HG03565 (cell line): ENCODE measurements around the gene HNRNPLL.
A peak's percentile ranks its signal among the peaks of the same experiment; 100 is the strongest.
"Not testable (repeated sequence)": the region's sequence is repeated elsewhere in the genome, so short reads cannot be mapped to it uniquely, and the experiment has no call there.

Experiments
- ATAC-seq: cut with Tn5 transposase; IDR thresholded peaks from one replicate; pipeline ENCODE4 v1.9.1; 2021; ENCODE audit warnings: mild to moderate bottlenecking, moderate library complexity; ENCODE audit not compliant: unreplicated experiment

The HNRNPLL gene

DNA sequence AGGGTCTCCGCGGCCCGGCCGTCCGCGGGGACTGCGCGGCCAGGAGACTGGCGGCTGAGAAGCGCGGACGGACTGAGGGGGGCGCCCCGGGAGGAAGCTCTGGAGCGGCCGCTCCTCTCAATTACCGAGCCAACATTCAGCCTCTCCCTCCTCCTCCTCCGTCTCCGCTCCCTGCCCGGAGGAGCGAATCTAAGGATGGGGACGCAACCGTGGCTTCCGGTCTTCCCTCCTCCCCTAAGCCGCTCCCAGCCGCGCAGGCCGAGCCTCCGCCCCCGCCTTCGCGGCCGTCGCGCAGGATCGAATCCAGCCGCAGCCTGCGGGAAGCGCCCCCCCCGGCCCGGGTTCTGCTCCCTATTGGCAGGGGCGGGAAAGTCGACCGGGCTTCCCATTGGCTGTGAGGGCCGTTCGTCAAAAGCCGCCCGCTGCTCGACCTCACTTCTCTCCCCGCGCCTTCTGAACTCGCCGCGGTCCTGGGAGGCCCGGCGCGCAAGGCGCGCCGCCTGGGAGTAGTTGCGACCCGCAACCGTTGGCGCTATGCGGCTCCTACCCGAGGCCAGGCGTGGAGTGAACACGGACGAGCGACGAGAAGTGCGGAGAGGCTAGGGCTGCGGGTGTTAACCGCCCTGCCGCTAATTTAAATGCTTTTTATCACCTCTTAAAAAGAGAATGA lies at the start of gene HNRNPLL:
HNRNPLL (minus strand) TSS at position 197 of the 670 bp plus-strand sequence. CDS start 302 bp downstream, outside the sequence.
- peak; percentile 32 for ATAC-seq

DNA sequence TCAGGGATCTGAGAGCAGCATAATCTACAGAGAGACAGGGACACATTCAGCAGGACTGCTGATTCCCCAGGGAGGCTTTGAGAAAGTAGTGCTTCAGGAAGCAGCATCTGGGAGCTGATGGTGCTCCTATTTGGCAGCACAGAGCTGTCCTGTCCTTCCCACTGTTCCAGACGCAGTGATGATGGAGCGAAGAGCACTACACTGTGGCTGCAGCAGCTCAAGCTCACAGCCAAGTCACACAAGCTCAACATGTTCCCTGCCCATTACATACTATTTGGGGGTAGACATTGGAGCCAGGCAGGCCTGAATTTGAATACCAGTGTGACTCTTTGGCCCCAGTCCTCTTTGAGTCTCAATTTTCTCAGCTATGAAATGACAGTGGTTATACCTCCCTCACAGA lies 48.0 kb upstream of the HNRNPLL start:
- ATAC-seq = no peak

DNA sequence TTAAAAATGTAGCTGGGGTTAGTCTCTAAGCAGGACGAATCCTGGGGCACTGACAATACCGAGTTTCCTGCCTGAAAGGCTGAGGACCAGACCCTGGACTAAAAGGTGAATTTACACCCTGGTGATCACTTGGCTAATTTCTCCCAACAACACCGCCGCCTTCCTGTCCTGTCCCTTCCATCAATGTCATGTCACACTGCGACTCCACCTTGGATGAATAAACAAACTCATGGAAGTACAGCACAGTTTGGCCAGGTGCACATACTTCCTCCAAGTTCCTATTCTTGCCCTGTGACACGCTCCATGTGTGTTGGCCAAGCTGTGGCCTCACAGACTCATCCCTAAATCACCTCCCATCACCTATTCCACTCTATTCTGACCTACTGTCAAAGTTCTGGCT lies 47.3 kb upstream of the HNRNPLL start:
- no peak for ATAC-seq

DNA sequence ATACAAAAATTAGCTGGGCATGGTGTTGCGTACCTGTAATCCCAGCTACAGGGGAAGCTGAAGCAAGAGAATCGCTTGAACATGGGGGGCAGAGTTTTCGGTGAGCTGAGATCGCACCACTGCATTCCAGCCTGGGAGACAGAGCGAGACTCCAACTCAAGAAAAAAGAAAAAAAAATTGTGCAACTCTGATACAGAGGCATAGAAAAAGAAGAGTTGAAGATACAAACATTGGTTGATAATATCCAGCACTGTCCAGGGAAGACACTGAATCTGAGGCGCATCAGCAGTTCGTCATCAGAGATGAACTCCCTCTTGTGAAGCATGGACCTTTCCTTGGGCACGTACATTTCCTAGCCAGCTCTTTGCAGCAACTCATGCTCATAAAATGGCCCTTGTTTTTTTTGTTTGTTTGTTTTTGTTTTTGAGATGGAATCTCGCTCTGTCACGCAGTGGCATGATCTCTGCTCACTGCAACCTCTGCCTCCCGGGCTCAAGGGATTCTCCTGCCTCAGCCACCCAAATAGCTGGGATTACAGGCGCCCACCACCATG lies 46.5 kb upstream of the HNRNPLL start:
- no peak for ATAC-seq

DNA sequence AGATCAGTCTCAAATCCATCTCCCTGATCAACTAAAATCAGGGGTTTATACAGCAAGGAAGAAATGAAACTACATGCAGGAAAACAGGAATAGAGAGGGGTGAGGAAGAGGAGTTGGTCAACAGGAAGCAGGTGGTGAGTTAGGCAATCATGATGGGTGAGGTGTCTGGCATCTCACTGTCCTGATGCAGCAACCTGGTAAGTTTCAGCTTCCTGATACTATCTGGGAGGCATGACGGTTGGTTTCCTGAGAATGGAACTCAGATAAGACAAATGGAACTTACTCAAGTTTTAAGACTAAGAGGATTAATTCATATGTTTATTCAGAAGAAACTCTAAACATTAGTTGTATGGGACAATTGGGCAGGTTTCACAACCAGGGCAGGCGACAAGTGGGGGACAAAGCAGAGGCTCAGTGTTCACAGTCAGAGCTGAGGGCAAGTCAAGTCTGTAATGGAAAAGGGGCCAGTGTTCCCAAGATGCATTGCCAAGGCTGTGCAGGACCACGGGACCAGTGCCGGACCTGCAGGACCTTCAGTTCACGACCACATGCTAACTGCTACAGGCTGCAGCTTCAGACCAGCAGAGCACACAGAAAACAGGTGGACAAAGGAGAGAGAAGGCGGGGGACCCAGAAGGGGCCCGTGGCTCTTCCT lies 45.5 kb upstream of the HNRNPLL start:
- no peak for ATAC-seq

DNA sequence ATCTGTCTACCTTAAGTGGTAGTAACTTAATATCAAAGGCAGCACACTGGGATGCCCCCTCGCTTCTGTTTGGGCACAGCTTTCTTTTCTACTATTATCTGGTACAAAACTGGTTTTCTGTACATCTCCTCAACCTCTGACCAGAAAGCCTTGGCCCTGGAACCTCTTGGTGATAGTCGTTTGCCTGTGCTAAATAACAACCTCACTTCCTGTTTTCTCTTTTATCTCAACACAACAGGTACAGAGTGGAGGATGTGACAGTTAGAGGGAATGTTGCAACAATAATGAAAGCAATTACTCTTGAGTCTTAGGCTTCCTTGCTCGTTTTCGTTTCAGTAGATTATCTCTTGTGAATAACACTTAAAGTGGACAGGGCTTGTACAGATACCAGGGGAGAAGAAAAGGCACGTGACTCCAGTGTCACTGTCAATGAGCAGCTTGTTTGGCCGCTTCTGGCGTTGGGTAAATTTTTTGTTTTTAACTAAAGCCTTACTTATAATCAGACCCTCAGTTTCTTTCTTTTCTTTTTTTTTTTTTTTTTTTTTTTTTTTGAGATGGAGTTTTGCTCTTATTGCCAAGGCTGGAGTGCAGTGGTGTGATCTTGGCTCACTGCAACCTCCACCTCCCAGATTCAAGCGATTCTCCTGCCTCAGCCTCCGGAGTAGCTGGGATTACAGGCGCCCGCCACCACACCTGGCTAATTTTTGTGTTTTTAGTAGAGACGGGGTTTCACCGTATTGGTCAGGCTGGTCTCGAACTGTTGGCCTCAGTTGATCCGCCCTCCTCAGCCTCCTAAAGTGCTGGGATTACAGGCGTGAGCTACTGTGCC lies 41.2 kb upstream of the HNRNPLL start:
- ATAC-seq = not testable (repeated sequence)

DNA sequence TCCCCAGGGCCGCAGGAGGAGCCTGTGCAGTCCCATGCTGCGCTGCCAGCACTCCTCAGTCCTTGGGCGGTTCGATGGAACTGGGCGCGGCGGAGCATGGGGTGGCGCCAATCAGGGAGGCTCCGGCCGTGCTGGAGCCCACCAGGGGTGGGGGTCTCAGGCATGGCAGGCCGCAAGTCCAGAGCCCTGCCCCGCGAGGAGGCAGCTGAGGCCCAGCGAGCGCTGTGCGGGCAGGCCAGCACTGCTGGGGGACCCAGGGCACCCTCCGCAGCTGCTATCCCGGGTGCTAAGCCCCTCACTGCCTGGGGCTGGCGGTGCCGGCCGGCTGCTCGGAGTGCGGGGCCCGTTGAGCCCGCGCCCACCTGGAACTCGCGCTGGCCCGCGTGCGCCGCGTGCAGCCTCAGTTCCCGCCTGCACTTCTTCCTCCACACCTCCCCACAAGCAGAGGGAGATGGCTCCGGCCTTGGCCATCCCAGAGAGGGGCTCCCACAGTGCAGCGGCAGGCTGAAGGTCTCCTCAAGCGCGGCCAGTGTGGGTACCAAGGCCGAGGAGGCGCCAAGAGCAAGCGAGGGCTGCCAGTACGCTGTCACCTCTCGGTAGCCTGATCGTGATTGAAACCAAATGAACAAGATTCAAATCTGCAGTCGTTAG lies 40.4 kb upstream of the HNRNPLL start:
- no peak for ATAC-seq

DNA sequence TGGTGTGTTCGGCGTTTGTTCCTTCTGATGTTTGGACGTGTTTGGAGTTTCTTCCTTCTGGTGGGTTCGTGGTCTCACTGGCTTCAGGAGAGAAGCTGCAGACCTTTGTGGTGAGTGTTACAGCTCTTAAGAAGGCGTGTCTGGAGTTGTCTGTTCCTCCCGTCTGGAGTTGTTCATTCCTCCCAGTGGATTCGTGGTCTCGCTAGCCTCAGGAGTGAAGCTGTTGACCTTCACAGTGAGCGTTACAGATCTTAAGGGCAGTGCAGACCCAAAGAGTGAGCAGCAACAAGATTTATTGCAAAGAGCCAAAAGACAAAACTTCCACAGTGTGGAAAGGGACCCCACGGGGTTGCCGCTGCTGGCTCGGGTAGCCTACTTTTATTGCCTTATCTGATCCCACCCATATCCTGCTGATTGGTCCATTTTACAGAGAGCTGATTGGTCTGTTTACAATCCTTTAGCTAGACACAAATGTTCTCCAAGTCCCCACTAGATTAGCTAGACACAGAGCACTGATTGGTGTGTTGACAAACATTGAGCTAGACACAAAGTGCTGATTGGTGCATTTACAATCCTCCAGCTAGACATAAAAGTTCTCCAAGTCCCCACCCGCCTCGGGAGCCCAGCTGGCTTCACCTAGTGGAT lies 39.8 kb upstream of the HNRNPLL start:
- not testable (repeated sequence) for ATAC-seq

DNA sequence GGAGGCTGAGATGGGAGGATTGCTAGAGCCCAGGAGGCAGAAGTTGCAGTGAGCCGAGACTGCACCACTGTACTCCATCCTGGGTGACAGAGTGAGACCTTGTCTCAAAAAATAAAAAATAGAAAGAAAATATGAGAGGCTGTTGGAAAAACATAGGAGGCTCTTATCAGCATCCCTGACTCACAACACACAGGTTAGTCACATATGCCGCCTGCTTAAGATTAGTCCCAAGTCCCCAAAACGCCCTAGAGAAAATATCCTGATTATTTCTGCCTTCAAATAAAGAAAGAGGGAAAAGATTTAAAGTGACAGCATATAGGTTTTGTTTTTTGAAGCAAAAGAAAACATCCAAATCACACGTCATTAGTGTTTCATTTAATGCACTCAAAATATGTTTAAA lies 33.3 kb upstream of the HNRNPLL start:
- no peak for ATAC-seq

DNA sequence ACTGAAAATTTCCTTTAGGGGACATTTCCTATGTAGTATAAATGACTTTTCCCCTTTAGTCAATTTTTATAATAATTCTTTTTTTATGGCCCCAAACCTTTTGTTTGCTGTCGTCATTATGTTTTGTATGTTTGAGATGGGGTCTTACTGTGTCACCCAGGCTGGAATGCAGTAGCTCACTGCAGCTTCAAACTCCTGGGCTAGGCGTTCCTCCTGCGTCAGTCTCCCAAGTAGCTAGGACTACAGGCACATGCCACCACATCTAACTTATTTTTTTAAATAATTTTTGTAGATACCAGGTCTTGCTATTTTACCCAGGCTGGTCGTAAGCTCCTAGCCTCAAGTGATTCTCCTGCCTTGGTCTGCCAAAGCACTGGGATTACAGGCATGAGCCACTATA lies 32.4 kb upstream of the HNRNPLL start:
- no peak for ATAC-seq

DNA sequence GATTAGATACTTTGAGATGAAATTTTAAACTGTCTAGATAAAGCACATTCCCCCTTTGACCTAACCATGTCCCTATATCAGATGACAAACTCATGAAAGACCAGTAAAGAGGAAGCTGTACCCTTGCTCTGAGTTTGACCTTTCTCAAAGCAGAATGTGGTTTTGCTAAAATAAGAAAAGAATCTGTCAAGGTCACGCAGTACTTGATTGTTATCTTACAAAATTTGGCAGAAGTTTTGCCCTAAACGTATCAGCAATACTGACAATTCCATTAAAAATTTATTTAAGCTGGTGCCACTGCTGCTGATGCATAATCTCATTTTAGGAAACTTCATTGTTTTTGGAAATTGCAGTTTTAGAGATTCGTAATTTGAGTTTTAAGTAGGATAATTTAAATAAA lies 32.0 kb upstream of the HNRNPLL start:
- ATAC-seq = peak; percentile 96

DNA sequence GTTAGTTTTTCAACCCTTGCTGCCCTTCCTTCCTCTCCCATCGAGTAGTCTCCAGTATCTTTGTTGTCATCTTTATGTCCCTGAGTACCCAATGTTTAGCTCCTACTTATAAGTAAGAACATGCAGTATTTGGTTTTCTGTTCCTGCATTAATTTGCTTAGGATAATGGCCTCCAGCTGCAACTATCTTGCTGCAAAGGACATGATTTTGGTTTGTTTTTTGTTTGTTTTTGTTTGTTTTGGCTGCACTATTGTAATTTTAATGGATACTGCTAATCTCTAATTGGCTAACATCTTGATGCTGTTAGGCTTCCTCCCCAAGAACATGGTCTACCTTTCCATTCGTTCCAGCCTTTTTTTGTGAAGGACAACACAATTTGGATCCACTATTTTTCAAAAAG lies 31.2 kb upstream of the HNRNPLL start:
- no peak for ATAC-seq

DNA sequence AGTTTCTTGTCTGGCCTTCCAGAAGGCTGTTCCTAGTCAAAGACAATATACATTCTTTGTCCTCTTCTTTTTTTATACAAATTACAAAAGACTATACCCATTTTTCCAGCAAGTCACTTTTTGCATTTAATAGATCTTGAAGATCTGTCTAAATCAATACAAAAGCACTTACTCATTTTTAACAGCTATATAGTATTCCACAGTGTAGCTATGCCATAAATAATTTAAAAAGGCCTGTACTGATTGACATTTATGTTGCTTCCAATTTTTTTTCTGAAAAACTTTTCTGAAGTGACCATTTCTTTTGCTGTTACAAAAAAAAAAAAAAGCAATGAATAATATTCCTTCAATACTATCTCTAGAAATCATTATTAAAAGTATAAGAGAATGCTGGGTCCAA lies 30.3 kb upstream of the HNRNPLL start:
- ATAC-seq = no peak

DNA sequence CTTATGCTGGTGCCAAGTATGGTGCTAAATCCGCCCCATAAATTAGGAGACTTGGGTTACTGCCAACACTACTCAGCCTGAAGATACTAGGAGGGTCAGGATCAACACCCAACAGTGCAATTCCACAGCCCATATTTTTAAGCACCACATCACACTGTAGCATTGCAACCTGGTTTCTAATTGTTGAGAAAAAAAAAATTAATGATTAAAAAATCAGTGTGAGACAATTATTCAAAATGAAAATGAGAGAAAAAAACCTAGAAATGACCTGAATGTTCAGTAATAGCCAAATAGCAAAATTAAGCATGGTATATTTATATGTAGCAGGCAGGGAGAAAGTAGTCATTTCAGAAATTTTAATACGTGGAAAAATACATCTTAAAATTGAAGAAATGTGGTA lies 29.2 kb upstream of the HNRNPLL start:
- no peak for ATAC-seq

DNA sequence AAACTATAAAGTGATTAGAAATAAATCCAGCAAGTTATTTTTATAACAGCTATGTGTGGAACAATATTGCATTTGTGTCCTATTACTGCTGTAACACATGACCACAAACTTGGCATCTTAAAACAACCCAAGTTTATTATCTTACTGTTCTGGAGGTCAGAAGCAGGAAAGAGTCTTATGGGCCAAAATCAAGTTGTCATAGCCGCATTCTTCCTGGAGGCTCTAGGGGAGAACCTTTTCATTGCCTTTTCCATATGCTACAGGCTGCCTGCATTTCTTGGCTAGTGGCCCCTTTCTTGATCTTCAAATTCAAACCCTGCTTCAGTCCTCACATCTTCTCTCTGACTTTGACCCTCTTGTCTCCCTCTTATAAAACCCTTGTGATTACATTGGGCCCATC lies 27.0 kb upstream of the HNRNPLL start:
- ATAC-seq = no peak

DNA sequence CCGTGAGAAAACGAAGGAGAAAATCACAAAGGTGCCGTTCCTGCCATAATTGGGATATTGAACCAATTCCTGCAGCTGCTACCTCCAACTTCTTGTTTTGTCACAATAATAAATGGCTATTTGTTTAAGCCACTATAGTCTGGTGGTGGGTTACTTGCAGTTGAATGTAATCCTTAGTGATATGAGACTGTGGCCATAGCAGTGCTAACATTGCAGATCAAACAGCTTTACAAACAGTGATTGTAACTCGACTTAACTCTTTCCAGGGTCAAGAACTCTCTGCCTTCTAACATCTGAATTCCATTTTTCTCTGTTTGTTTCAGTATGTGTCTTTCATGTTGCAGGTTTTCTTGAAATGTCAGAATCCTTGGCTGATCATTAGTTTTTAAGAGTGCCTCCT lies 24.7 kb upstream of the HNRNPLL start:
- ATAC-seq = no peak

DNA sequence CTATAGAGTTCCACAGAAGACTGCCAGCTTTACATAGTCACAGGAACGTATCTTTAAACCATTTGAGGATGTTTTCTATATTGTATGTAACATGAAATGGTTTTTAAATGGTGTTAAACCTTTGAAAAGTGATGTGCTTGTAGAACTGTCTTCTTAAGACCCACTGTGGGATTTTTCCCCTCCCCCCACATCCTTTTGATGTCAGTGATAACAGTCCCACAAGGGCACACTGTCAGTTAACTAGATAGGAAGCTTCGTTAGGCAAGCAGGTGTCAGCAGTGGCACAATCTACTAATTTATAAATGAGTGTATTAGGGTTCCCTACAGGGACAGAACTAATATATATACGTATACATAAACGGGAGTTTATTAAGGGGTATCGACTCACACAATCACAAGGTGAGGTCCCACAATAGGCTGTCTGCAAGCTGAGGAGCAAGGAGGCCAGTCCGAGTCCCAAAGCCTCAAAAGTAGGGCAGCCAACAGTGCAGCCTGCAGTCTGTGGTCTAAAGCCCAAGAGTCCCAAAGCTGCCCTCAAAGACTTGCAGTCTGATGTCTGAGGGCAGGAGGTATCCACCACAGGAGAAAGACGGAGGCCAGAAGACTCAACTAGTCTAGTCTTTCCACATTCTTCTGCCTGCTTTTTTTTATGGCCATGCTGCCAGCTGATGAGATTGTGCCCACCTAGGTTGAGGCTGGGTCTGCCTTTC lies 23.8 kb upstream of the HNRNPLL start:
- no peak for ATAC-seq

DNA sequence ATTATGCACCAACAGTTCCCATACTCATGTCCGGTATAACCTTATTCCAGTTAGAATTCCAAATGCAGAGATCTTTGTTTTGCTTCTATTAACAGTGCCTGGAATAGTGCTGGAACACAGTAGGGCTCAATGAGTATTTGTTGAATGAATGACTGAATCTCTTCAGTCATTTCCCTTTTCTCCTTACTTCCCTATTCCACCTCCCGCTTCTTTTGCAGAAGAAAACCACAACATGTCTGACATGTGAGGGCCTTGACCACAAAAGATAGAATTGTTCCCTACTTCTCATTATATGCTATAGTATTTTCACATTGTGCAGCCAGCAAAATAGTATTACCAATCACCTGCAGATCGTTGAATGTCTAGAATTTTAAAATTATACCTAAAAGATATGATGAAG lies 19.5 kb upstream of the HNRNPLL start:
- no peak for ATAC-seq

DNA sequence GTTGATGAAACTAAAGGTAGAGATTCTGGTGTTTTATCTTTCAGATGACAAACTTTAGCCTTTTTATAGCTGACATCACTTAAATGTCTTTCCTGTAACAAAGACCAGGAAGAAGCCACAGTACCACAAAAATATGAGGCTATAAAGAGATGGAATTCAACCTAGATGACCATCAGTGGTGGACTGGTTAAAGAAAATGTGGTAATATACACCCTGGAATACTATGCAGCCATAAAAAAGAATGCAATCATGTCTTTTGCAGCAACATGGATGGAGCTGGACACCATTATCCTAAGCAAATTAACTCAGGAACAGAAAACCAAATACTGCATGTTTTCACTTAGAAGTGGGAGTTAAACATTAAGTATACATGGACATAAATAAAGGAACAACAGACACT lies 18.3 kb upstream of the HNRNPLL start:
- no peak for ATAC-seq
